Activated CD4-positive, alpha-beta T cell treated with anti-CD3 and anti-CD28 coated beads, Interleukin-2, amount 10 ng/mL, durations not matched to agents 24 days and 14 days (primary cell): Measurements from ENCODE around the gene PLEKHA5. TPM values are rescaled to one million over a fixed set of nuclear protein-coding genes. Genes with fewer than 3 reads are reported as not detected.
"Not testable (repeated sequence)": the region's sequence is repeated elsewhere in the genome, so short reads cannot be mapped to it uniquely, and the experiment has no call there.

Experiments used
- DNase-seq: peaks from one replicate; pipeline ENCODE4 v3.0.0; 2022
- H3K27ac Mint-ChIP-seq: one replicate; pipeline ENCODE4 v1.8.0; 2022; ENCODE audit warnings: mild to moderate bottlenecking, mixed read lengths
- H3K27me3 Mint-ChIP-seq: one replicate; pipeline ENCODE4 v1.8.0; 2022; ENCODE audit warnings: mixed read lengths
- H3K36me3 Mint-ChIP-seq: one replicate; pipeline ENCODE4 v1.8.0; 2022; ENCODE audit warnings: low read depth, mild to moderate bottlenecking, mixed read lengths
- H3K4me1 Mint-ChIP-seq: one replicate; pipeline ENCODE4 v1.8.0; 2021; ENCODE audit warnings: mixed read lengths
- H3K4me3 Mint-ChIP-seq: one replicate; pipeline ENCODE4 v1.8.0; 2022; ENCODE audit warnings: mild to moderate bottlenecking, moderate library complexity, mixed read lengths
- H3K9me3 Mint-ChIP-seq: one replicate; pipeline ENCODE4 v1.8.0; 2021; ENCODE audit warnings: mixed read lengths
- intact Hi-C: fragments of 100-400 bp; cut with micrococcal nuclease; formaldehyde crosslinking; loops from one replicate; pipeline ENCODE4 v1.15.1; 2023
- total RNA-seq: library from RNA; stranded (reverse); gene quantifications from 2 replicates; pipeline ENCODE4 v1.2.3, GENCODE V29; 2022

PLEKHA5 gene
- total RNA-seq, 1 donor from 2014 or later, result 2.3 TPM

- no peak for DNase-seq
- H3K4me3 Mint-ChIP-seq, result no peak overlapping the region
- intact Hi-C loops, result no loop called here
- H3K9me3 Mint-ChIP-seq, result no peaks in the 10 kb centered on the region
- H3K27me3 Mint-ChIP-seq, result no peaks in the 10 kb centered on the region
- no peaks in the 10 kb centered on the region for H3K36me3 Mint-ChIP-seq
- H3K27ac Mint-ChIP-seq, result no peak overlapping the region
- no peaks in the 10 kb centered on the region for H3K4me1 Mint-ChIP-seq
Measured at GRCh38 chr12:19211802-19212201, 82.3 kb downstream of the PLEKHA5 start.

DNA sequence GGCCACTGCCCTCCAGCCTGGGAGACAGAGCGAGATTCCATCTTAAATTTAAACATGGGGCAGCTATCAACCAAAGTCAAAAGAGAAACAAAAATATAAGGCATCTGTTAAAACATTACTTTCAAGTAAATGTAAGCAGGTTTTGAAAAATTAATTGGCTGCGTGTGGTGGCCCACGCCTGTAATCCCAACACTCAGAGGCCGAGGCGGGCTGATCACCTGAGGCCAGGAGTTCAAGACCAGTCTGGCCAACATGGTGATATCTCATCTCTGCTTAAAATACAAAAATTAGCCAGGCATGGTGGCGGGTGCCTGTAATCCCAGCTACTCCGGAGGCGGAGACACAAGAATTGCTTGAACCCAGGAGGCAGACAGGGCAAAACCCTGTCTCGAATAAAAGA, 82.7 kb downstream of the PLEKHA5 start:
- Mint-ChIP-seq H3K9me3 (no peaks in the 10 kb centered on the region), H3K27me3 (no peaks in the 10 kb centered on the region), H3K27ac (no peak overlapping the region), H3K4me3 (no peak overlapping the region), H3K36me3 (no peaks in the 10 kb centered on the region), H3K4me1 (no peaks in the 10 kb centered on the region)
- DNase-seq, result no peak
- intact Hi-C loops, result no loop called here

GRCh38 chr12:19214020-19214419, 84.5 kb downstream of the PLEKHA5 start:
- H3K9me3 Mint-ChIP-seq, result no peaks in the 10 kb centered on the region
- DNase-seq, result no peak
- H3K4me1 Mint-ChIP-seq, result no peaks in the 10 kb centered on the region
- no peak overlapping the region for H3K4me3 Mint-ChIP-seq
- no peak overlapping the region for H3K27ac Mint-ChIP-seq
- H3K27me3 Mint-ChIP-seq, result no peaks in the 10 kb centered on the region
- intact Hi-C loops, result no loop called here
- H3K36me3 Mint-ChIP-seq, result no peaks in the 10 kb centered on the region

- Mint-ChIP-seq H3K36me3 (no peaks in the 10 kb centered on the region), H3K9me3 (no peaks in the 10 kb centered on the region), H3K4me1 (no peaks in the 10 kb centered on the region), H3K27ac (no peak overlapping the region), H3K27me3 (no peaks in the 10 kb centered on the region), H3K4me3 (no peak overlapping the region)
- intact Hi-C loops, result no loop called here
- DNase-seq, result no peak
Measured at GRCh38 chr12:19215115-19215514, 85.6 kb downstream of the PLEKHA5 start.

- no peak overlapping the region for H3K27ac Mint-ChIP-seq
- no peak overlapping the region for H3K4me3 Mint-ChIP-seq
- no peak for DNase-seq
- no peaks in the 10 kb centered on the region for H3K27me3 Mint-ChIP-seq
- H3K4me1 Mint-ChIP-seq, result no peaks in the 10 kb centered on the region
- no peaks in the 10 kb centered on the region for H3K9me3 Mint-ChIP-seq
- intact Hi-C loops, result no loop called here
- no peaks in the 10 kb centered on the region for H3K36me3 Mint-ChIP-seq
Measured at GRCh38 chr12:19217446-19217845, 87.9 kb downstream of the PLEKHA5 start.

DNA sequence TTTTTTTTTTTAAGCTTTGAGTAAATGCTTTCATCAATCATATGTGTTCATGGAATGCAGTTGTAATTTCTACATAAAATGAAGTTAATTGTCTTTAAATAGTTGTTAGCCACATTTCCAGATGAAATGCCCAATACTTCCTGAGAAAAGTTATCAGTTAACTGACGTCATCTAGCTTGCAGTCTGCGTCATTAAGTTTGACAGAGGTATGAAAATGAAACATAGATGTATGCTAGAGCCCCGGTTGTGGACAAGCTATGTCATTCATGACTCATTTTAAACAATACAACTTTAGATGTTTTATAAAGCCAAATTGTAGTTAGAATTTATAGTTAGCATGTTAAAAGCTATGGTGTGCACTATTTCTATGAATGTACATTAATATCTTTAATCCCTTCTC, 90.7 kb downstream of the PLEKHA5 start:
- intact Hi-C loops, result no loop called here
- no peaks in the 10 kb centered on the region for H3K4me1 Mint-ChIP-seq
- no peak overlapping the region for H3K4me3 Mint-ChIP-seq
- no peak overlapping the region for H3K27ac Mint-ChIP-seq
- no peak for DNase-seq
- H3K27me3 Mint-ChIP-seq, result no peaks in the 10 kb centered on the region
- no peaks in the 10 kb centered on the region for H3K9me3 Mint-ChIP-seq
- no peaks in the 10 kb centered on the region for H3K36me3 Mint-ChIP-seq

- peaks cover 1% of the 10 kb centered on the region for H3K27me3 Mint-ChIP-seq
- H3K36me3 Mint-ChIP-seq, result no peaks in the 10 kb centered on the region
- H3K9me3 Mint-ChIP-seq, result no peaks in the 10 kb centered on the region
- intact Hi-C loops, result no loop called here
- H3K4me1 Mint-ChIP-seq, result no peaks in the 10 kb centered on the region
- DNase-seq, result no peak
- no peak overlapping the region for H3K4me3 Mint-ChIP-seq
- no peak overlapping the region for H3K27ac Mint-ChIP-seq
Measured at GRCh38 chr12:19220852-19221466, 91.4 kb downstream of the PLEKHA5 start.

- intact Hi-C loops, result no loop called here
- Mint-ChIP-seq H3K4me3 (no peak overlapping the region), H3K36me3 (no peaks in the 10 kb centered on the region), H3K4me1 (no peaks in the 10 kb centered on the region), H3K27me3 (peaks cover 3% of the 10 kb centered on the region), H3K9me3 (no peaks in the 10 kb centered on the region), H3K27ac (no peak overlapping the region)
- no peak for DNase-seq
Measured at GRCh38 chr12:19222558-19222957, 93.0 kb downstream of the PLEKHA5 start.

DNA sequence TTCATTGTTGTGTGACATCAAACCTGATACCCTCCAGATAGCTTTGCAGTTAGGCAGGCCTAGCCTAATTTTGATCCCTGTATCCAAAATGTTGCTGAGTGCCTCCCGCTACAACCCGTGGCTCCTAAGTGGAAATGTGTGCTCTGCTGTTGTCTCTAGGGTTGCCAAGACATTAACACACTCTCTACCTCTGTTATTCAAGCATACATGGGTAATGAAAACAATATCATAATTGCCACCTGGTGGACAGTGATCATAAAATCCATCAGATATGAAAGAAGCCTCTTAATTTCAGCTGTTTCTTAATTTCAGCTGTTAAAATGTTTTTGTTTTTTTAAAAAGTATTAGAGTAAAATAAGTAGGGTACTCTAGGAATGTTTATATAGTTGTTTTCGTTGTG, 93.5 kb downstream of the PLEKHA5 start:
- no peak for DNase-seq
- no peak overlapping the region for H3K4me3 Mint-ChIP-seq
- H3K36me3 Mint-ChIP-seq, result no peaks in the 10 kb centered on the region
- no peaks in the 10 kb centered on the region for H3K4me1 Mint-ChIP-seq
- no peaks in the 10 kb centered on the region for H3K9me3 Mint-ChIP-seq
- intact Hi-C loops, result no loop called here
- H3K27me3 Mint-ChIP-seq, result peaks cover 3% of the 10 kb centered on the region
- H3K27ac Mint-ChIP-seq, result no peak overlapping the region

- DNase-seq, result no peak
- intact Hi-C loops, result no loop called here
- Mint-ChIP-seq H3K27me3 (peaks cover 6% of the 10 kb centered on the region), H3K27ac (no peak overlapping the region), H3K36me3 (no peaks in the 10 kb centered on the region), H3K4me1 (no peaks in the 10 kb centered on the region), H3K9me3 (no peaks in the 10 kb centered on the region), H3K4me3 (no peak overlapping the region)
Measured at GRCh38 chr12:19223695-19224094, 94.2 kb downstream of the PLEKHA5 start.

GRCh38 chr12:19224746-19225145, 95.2 kb downstream of the PLEKHA5 start:
- intact Hi-C loops, result no loop called here
- Mint-ChIP-seq H3K27ac (no peak overlapping the region), H3K36me3 (no peaks in the 10 kb centered on the region), H3K4me3 (no peak overlapping the region), H3K9me3 (peaks cover 5% of the 10 kb centered on the region), H3K4me1 (no peaks in the 10 kb centered on the region), H3K27me3 (peaks cover 6% of the 10 kb centered on the region)
- no peak for DNase-seq

DNA sequence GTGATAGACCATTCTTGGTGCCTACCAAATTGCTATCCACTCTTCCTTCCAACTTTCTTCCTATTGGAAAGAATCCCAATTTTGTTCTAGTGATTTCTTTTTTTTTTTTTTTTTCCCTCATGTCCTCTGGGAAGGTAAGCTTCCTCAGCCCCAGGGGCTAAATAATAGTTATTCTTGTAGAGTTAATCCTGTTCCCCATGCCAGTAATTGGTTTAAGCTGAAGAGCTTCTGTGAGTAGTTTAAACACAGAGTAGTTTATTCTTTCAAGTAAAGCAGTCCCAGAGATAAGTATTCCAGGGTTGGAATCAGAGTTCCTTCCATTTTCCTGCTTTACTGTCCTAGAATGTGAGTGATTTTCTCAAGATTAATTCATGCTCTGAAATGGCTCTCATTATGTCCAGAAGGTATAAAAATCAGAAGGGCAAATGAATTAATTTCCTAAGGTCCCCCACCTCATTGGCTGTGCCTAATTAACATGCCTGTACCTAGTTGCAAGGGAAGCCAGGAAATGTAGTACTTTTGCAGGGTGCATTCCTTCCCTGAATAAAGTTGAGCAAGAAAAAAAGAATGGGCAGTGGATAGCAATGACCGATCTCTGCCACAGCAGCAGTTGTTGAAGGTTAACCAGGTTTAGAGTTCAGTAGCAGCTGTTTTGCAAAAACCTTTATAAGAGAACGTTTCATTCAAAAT, 97.8 kb downstream of the PLEKHA5 start:
- H3K27me3 Mint-ChIP-seq, result peaks cover 6% of the 10 kb centered on the region
- peaks cover 5% of the 10 kb centered on the region for H3K9me3 Mint-ChIP-seq
- H3K36me3 Mint-ChIP-seq, result no peaks in the 10 kb centered on the region
- DNase-seq, result no peak
- intact Hi-C loops, result no loop called here
- H3K4me3 Mint-ChIP-seq, result no peak overlapping the region
- H3K4me1 Mint-ChIP-seq, result no peaks in the 10 kb centered on the region
- no peak overlapping the region for H3K27ac Mint-ChIP-seq

DNA sequence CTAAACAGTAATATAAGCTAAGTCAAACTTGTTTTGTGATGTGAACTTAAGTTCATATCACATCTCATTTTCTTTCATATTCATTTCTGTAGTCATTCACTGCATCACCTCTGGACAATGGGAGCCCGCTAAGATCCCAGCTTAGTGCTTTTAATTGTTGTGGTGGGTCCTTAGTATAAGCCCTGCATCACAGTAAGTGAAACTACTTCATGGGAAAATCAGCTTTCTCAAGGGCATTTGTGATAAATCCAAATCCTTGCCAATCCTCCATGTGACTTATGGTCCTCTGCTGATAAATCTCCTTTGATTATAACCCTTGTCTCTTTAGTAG, 98.3 kb downstream of the PLEKHA5 start:
- Mint-ChIP-seq H3K4me1 (no peaks in the 10 kb centered on the region), H3K36me3 (no peaks in the 10 kb centered on the region), H3K9me3 (peaks cover 5% of the 10 kb centered on the region), H3K27ac (no peak overlapping the region), H3K4me3 (no peak overlapping the region), H3K27me3 (peaks cover 6% of the 10 kb centered on the region)
- intact Hi-C loops, result no loop called here
- no peak for DNase-seq

DNA sequence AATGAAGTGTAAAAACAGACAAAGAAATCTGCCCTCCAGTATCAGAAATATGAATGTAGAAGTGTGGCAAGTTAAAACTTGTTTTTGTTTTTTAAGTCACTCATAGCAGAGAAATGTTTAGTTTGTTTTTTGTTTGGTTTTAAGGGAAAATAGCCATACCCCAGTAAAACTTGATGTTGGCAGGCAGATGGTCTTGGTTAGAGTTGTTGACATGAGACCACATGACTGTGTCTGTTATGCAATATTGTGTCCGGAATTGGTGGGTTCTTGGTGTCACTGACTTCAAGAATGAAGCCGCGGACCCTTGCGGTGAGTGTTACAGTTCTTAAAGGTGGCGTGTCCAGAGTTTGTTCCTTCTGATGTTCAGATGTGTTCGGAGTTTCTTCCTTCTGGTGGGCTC, 99.5 kb downstream of the PLEKHA5 start:
- DNase-seq, H3K4me1 Mint-ChIP-seq, H3K4me3 Mint-ChIP-seq, H3K9me3 Mint-ChIP-seq, H3K36me3 Mint-ChIP-seq, intact Hi-C loops, H3K27ac Mint-ChIP-seq, H3K27me3 Mint-ChIP-seq: not testable (repeated sequence)

DNA sequence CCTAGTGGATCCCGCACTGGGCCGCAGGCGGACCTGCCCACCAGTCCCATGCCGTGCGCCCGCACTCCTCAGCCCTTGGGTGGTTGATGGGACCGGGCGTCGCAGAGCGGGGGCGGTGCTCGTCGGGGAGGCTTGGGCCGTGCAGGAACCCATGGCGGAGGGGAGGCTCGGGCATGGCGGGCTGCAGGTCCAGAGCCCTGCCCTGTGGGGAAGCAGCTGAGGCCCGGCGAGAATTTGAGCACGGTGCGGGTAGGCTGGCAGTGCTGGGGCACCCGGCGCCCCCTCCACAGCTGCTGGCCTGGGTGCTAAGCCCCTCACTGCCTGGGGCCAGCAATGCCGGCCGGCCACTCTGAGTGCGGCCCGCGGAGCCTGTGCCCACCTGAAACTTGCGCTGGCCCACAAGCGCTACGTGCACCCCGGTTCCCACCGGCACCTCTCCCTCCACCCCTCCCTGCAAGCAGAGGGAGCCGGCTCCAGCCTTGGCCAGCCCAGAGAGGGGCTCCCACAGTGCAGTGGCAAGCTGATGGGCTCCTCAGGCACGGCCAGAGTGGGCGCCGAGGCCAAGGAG, 100.8 kb downstream of the PLEKHA5 start:
- no peaks in the 10 kb centered on the region for H3K36me3 Mint-ChIP-seq
- H3K4me3 Mint-ChIP-seq, result no peak overlapping the region
- H3K9me3 Mint-ChIP-seq, result peaks cover 5% of the 10 kb centered on the region
- DNase-seq, result no peak
- intact Hi-C loops, result no loop called here
- no peak overlapping the region for H3K27ac Mint-ChIP-seq
- no peaks in the 10 kb centered on the region for H3K4me1 Mint-ChIP-seq
- H3K27me3 Mint-ChIP-seq, result peaks cover 8% of the 10 kb centered on the region
